NOMO-1 treated with dmso at 0.1 percent for 144 hours (cell line): ENCODE measurements around the gene RABAC1.
"Not testable (repeated sequence)": the region's sequence is repeated elsewhere in the genome, so short reads cannot be mapped to it uniquely, and the experiment has no call there.

ENCODE experiments used
- DNase-seq: peaks from one replicate; lab custom pipeline; 2025; ENCODE audit not compliant: unreplicated experiment; lab: John Stamatoyannopoulos, UW

The RABAC1 gene

GRCh38 chr19:41917676-41918075 lies 41.4 kb downstream of the RABAC1 start:
- no peak for DNase-seq

- DNase-seq = no peak
Observed at GRCh38 chr19:41915776-41916414, 43.2 kb downstream of the RABAC1 start.

GRCh38 chr19:41915021-41915775 lies 43.9 kb downstream of the RABAC1 start:
- no peak for DNase-seq

GRCh38 chr19:41914424-41914834 lies 44.7 kb downstream of the RABAC1 start:
- not testable (repeated sequence) for DNase-seq

- DNase-seq = no peak
Observed at GRCh38 chr19:41913538-41914423, 45.3 kb downstream of the RABAC1 start.

GRCh38 chr19:41912899-41913537 lies 46.1 kb downstream of the RABAC1 start:
- no peak for DNase-seq

- DNase-seq = no peak
Observed at GRCh38 chr19:41911889-41912731, 47.0 kb downstream of the RABAC1 start.

- no peak for DNase-seq
Observed at GRCh38 chr19:41910992-41911888, 47.9 kb downstream of the RABAC1 start.

- DNase-seq = no peak
Observed at GRCh38 chr19:41910240-41910991, 48.7 kb downstream of the RABAC1 start.

- DNase-seq = no peak
Observed at GRCh38 chr19:41909706-41910105, 49.4 kb downstream of the RABAC1 start.

- no peak for DNase-seq
Observed at GRCh38 chr19:41908724-41909464, 50.2 kb downstream of the RABAC1 start.

GRCh38 chr19:41907994-41908615 lies 51.0 kb downstream of the RABAC1 start:
- DNase-seq = no peak

- no peak for DNase-seq
Observed at GRCh38 chr19:41906916-41907680, 52.0 kb downstream of the RABAC1 start.
